ENCODE results near the gene AUTS2. TPM values are rescaled to one million over a fixed set of nuclear protein-coding genes. Genes with fewer than 3 reads are reported as not detected.
A peak's percentile ranks its signal among the peaks of the same experiment; 100 is the strongest.

Gene AUTS2
- total RNA-seq, 2 donors from 2014 or later, result 0.53 to 2.2 TPM

DNA sequence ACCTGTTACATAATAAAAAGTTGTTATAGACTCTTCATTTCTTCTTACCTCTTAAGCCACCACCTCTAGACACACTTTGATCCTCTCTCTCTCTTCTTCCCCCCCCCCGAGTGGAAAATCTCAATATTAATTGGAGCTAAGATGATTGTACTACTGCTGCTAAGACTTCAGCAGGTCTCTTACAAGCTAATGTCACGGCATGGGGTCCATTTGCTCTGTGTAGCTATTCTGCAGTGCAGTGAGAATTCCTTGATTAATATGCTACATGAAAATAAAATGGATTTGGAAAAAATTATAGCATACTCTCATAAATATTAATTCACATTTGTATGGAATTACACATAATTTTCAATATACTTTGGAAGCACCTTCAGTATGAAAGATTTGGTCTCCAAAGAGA, 297.2 kb downstream of the AUTS2 start:
- Mint-ChIP-seq H3K9me3 (peaks cover 0 to 7% of the 10 kb centered on the region in 2 donors), H3K36me3 (peaks cover 0 to 5% of the 10 kb centered on the region in 2 donors), H3K27ac (no peak overlapping the region)
- DNase-seq (ENCODE audit: low spot score in 2 of 2) (no peak), ATAC-seq (no peak)

DNA sequence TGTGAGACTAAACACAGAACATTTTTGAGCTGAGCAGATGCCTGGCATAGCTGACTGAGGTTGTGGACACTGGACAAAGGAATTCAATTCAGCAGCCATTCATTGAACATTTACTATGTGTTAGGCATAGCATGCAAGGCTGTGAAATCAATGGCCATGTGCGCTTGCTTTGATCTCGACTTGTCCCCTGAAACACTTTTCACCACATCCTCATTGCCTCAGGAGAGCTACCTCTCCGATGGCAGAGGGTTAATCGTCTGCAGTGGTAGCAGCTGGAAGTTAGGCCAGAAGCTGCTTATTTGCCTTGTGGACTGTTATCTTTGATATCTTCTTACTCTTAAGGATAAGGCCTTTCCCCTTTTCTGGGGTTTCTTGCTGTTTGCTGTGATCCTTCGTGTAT, 297.8 kb downstream of the AUTS2 start:
- ATAC-seq, result no peak
- no peak overlapping the region for H3K27ac Mint-ChIP-seq
- no peak for DNase-seq (ENCODE audit: low spot score in 2 of 2)
- peaks cover 0 to 7% of the 10 kb centered on the region in 2 donors for H3K9me3 Mint-ChIP-seq
- peaks cover 0 to 5% of the 10 kb centered on the region in 2 donors for H3K36me3 Mint-ChIP-seq

DNA sequence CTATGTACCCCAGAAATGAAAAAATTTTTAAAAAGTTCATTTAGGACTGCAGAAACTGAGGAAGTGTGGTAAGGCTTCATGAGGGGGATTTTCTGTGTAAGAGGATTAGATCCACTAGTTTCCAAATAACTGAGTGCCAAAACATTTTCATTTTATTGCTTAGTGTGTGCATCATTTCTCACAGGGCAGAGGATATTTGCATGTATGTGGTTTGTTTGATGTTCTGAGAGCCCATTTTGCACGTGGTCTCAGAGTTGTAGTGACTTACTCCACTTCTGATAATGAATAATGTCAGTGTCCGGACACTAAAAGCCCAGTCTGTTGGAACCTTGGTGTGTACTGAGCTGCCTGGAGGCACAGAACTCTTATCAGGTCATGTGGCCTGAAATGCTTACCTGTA, 299.9 kb downstream of the AUTS2 start:
- no peak overlapping the region for H3K27ac Mint-ChIP-seq
- peaks cover 0 to 5% of the 10 kb centered on the region in 2 donors for H3K36me3 Mint-ChIP-seq
- DNase-seq (ENCODE audit: low spot score in 2 of 2) (no peak), ATAC-seq (no peak)
- H3K9me3 Mint-ChIP-seq, result peaks cover 0 to 7% of the 10 kb centered on the region in 2 donors

DNA sequence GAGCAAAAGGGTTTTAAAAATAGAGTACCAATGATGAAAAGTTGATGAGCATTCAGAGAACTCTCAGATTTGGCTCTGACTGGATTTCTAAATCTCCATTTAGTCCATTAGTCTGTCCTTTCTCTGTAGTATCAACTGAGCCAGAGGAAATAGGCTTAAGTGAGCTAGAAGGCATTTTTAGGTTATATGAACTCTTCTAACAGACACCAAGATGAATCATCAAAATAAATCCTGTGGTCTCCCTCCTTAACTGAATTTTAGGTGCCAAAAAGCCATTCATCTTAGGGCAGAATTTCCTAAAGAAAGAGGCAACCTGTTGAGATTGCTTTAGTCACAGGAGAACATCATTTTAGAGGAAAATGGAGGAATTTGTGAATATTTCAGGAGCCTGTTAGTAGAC, 305.1 kb downstream of the AUTS2 start:
- H3K9me3 Mint-ChIP-seq, result no peaks in the 10 kb centered on the region
- ATAC-seq (no peak), DNase-seq (ENCODE audit: low spot score in 2 of 2) (no peak)
- H3K36me3 Mint-ChIP-seq, result no peaks in the 10 kb centered on the region
- no peak overlapping the region for H3K27ac Mint-ChIP-seq

DNA sequence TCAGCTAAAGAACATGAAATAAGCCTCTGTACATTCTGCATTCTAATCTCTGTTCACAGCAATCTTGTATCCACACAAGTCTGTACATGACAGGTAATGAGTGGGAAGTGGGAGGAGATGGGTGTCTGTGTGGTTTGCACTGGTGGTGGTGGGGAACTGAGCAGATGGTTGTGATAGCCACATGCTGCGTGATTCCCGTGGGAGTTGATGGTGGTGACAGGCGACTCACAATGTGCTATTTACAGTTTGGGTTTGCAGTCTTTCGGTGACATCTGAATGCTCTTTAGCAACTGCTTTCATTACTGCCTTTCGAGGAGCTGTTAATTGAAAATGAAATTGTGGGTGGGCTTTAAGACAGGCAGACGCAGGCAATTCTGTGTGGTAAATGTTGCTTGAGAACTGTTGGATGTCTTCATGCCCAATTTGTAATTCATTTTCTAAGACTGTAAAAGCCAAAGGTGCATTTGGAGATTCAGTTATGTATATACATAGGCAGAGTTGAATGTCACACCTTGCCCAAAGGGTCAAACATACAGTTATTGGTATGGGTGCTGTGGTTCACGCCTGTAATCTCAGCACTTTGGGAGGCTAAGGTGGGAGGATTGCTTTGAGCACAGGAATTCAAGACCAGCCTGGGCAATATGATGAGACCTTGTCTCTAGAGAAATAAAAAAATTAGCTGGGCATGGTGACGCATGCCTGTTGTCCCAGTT, 308.2 kb downstream of the AUTS2 start:
- DNase-seq (ENCODE audit: low spot score in 2 of 2) (no peak), ATAC-seq (peak in 1 of 2 donors; percentile 14)
- Mint-ChIP-seq H3K9me3 (peaks cover 4 to 5% of the 10 kb centered on the region in 2 donors), H3K36me3 (peaks cover 0 to 5% of the 10 kb centered on the region in 2 donors), H3K27ac (no peak overlapping the region)

DNA sequence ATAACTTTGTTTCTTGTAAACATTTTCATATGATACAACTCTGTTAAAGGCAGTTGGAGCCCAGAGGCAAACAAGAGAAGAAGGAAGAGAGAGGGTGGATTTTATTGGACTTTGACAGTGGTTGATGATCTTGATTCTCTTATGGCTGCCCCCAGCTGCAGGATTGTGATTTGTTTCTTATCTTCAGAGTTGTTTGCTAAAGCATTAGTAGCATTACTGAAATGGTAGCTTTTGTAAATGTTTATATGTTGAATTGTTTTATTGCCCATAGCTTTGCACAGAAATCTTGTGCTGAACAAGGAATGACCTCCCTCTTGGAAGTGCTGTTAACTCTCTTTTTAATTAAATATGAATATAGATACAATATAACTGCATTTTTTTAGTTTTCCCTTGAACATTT, 309.4 kb downstream of the AUTS2 start:
- Mint-ChIP-seq H3K36me3 (peaks cover 0 to 8% of the 10 kb centered on the region in 2 donors), H3K27ac (no peak overlapping the region), H3K9me3 (peaks cover 7 to 8% of the 10 kb centered on the region in 2 donors)
- ATAC-seq, result no peak
- no peak for DNase-seq (ENCODE audit: low spot score in 2 of 2)

DNA sequence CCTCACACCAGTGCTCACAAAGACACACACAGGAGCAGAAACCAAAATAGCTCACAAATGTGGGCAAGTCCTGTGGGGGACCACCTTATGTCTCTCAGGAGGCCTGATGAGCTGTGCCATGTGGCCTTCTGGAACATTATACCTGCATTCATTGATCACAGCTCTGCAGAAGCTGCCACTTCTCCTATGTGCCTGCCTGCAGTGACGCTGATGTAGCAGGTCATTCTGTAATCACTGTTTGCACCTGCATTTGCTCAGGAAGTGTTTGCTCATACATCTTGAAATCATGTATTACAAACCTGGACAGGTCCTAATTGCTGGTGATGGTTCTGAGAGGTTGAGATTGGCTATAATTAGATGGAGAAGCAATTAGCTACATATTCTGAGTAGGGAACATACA, 310.2 kb downstream of the AUTS2 start:
- no peak for ATAC-seq
- peaks cover 8 to 14% of the 10 kb centered on the region in 2 donors for H3K9me3 Mint-ChIP-seq
- DNase-seq (ENCODE audit: low spot score in 2 of 2), result no peak
- H3K27ac Mint-ChIP-seq, result no peak overlapping the region
- peaks cover 0 to 10% of the 10 kb centered on the region in 2 donors for H3K36me3 Mint-ChIP-seq

DNA sequence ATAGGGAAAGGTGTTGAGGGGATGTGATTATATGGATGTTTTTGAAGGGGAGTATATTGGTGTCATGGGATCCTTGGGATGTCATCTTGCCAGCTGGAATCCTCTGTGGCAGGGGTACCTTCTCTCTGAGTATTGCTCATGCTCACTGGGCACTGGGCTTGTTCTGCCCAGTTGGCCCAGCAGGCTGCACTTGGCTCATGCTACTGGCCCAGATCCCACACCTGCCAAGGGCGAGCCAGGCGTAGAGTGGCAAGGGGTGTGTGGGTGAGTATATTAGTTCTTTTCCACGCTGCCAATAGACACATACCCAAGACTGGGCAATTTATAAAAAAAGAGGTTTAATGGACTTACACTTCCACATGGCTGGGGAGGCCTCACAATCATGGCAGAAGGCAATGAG, 311.9 kb downstream of the AUTS2 start:
- DNase-seq (ENCODE audit: low spot score in 2 of 2), result no peak
- H3K9me3 Mint-ChIP-seq, result peaks cover 8 to 14% of the 10 kb centered on the region in 2 donors
- peaks cover 0 to 10% of the 10 kb centered on the region in 2 donors for H3K36me3 Mint-ChIP-seq
- no peak for ATAC-seq
- H3K27ac Mint-ChIP-seq, result no peak overlapping the region

DNA sequence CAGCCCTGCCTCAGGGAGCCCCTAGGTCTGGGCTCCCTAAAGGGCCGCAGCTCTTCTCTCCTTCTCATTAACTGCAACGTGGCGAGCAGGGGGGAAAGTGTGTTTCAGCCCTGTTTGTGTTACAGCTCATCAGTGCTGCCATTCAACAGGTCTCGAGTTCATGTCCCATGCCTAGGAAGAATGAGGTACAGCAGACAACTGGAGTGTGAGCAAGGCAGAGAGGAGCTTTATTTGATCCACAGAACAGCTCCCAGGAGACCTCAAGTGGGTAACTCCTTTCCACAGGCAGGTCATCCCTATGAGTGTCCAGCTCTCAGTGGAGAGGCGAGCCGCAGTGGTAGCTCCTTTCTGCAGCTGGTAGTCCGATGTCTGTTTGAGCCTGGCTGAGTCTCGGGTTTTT, 313.1 kb downstream of the AUTS2 start:
- no peak overlapping the region for H3K27ac Mint-ChIP-seq
- DNase-seq (ENCODE audit: low spot score in 2 of 2), result no peak
- peaks cover 8 to 14% of the 10 kb centered on the region in 2 donors for H3K9me3 Mint-ChIP-seq
- ATAC-seq, result no peak
- peaks cover 0 to 10% of the 10 kb centered on the region in 2 donors for H3K36me3 Mint-ChIP-seq

DNA sequence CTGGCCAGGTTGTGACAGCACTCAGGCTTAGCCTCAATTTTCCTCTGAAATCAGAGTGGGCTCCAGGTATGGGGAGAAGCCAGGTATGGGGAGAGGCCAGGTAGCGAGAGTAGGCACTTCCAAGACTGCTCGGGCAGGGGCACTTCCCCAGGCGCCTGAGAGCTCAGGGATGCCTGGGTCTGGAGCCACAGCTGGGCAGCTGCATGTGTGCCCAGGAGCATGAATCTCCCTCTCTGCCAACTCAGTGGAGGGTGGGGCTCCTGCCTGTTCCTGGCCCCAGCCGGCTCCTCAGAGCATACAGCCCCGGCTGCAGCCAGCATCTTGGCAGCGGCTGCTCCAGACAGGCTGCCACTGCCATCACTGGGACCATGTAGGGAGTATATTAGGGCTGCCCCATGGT, 313.9 kb downstream of the AUTS2 start:
- Mint-ChIP-seq H3K27ac (no peak overlapping the region), H3K9me3 (peaks cover 8 to 15% of the 10 kb centered on the region in 2 donors), H3K36me3 (peaks cover 0 to 10% of the 10 kb centered on the region in 2 donors)
- DNase-seq (ENCODE audit: low spot score in 2 of 2) (no peak), ATAC-seq (no peak)

DNA sequence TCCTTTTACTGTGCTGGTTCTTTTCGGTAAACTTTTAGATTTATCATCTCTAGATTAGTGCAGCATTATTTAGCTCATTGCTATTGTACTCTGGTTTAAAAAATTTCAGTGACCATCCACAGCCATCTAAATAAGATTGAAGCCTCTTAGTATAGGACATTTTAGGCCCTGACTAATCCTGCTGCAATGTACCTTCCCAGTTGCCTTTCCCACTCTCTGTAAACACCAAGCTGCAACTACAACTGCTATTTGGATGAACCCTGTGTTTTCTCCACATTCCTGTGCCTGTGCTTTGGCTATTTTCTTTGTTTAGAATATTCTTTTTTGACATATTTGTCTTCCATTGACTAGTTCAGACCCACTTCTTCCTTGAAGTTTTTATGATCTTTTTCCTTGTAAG, 314.6 kb downstream of the AUTS2 start:
- DNase-seq (ENCODE audit: low spot score in 2 of 2), result no peak
- Mint-ChIP-seq H3K27ac (no peak overlapping the region), H3K36me3 (peaks cover 0 to 10% of the 10 kb centered on the region in 2 donors)

DNA sequence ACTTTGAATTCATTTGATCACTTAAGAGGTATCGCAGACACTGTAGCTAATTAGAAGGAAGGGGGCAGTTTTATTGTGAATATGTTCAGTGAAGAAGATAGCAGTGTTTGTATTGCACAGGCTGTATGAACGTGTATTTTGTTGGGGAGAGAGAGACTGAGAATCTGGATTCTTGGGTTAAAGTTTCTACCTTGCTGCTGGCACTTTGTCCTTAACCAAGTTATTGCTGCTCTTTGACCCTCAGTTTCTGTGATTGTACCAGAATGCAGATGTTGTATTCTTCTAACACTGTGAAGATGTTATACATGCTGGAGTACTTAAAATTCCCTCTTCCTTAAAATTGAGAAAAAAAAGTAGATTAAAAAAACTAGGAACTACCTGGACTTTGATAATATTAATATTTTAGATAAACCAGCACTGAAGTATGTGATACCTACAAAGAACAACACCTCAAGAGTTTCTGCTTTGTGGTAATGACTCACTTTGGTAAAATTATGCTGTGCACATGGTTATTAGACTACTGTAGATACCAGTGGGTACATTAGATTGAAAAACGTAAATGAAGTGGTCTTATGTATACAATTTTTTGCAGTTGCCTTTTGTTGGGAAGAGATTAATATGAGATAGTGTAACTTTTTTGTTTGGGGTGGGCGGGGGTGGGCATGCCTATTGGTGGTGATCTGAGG, 321.3 kb downstream of the AUTS2 start:
- H3K36me3 Mint-ChIP-seq, result no peaks in the 10 kb centered on the region
- ATAC-seq (no peak), DNase-seq (ENCODE audit: low spot score in 2 of 2) (no peak)
- H3K27ac Mint-ChIP-seq, result no peak overlapping the region
- peaks cover 0 to 7% of the 10 kb centered on the region in 2 donors for H3K9me3 Mint-ChIP-seq

More for the DNA sequence above, 314.6 kb downstream of the AUTS2 start:
- ATAC-seq, result no peak
- peaks cover 8 to 19% of the 10 kb centered on the region in 2 donors for H3K9me3 Mint-ChIP-seq

DNA sequence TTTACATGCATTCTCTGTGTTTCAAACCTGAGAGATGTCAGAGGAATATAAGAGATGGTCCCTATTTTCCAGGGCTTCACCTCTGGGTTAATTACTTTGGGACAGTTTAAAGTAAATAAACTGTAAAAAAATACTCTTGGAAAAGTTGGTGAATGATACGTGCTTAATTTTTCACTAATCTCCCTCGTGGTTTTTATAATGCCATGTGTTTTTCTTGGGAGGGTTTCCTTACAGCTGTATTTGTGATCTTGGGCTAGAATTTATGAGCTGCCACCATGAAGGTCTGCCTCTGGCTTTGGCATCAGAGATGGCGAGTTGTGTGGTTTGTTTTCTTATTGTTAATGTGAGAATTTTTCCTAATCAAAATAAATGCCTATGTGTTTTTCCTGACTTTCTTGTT, 322.5 kb downstream of the AUTS2 start:
- peaks cover 7% of the 10 kb centered on the region in 2 donors for H3K9me3 Mint-ChIP-seq
- no peaks in the 10 kb centered on the region for H3K36me3 Mint-ChIP-seq
- ATAC-seq, result no peak
- no peak for DNase-seq (ENCODE audit: low spot score in 2 of 2)
- H3K27ac Mint-ChIP-seq, result no peak overlapping the region

DNA sequence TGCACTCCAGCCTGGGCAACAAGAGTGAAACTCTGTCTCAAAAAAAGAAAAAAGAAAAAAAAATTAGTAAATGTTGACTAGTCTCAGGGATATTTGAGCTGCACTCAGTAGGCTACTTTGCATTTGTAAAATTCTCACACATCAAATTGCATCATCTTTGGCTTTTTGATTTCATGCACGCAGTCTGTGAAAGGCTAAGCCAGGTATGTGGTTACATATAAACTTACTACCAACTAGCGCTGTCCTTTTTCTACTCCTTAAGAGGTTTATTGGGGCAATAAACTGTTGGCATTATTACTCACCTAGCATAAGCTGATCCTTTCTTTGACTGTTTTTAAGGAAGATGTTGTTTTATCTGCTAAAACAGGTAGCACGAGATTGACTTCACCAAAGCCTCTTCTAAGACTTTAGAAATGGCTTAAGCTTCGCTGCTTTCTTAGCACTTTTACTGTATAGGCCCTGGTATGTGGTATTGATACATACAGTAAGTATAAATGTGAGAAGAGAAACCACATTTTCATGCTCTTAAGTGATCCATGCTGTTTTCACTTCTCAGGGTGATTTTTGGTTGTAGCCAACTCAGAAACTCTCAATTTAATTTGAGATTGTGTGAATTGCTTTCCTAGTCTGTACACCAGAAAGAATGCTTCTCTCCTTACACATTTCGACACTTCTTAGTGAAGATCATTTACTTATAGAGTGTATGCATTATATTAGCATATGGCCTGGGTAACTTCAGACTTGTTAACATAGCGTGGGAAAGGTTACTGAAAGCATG, 323.9 kb downstream of the AUTS2 start:
- DNase-seq (ENCODE audit: low spot score in 2 of 2) (no peak), ATAC-seq (no peak)
- Mint-ChIP-seq H3K27ac (no peak overlapping the region), H3K9me3 (peaks cover 7 to 10% of the 10 kb centered on the region in 2 donors), H3K36me3 (no peaks in the 10 kb centered on the region)

DNA sequence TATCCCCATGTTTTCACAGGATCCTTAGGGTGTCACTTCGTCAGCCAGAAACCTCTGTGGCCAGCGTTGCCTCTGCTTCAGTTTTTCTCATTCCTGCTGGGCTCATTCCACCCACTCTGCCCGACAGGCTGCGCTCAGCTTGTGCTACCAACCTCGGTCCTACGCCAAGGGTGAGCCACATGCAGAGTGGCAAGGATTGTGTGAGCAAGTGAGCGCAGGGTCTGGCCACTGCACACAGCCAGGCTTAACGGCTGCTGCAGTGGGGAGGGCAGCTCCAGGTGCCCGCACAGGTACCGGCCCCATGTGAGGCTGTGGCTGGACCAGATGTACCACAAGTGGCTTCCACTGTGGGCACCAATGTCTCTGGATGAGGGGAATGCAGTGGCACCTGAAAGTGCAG, 329.2 kb downstream of the AUTS2 start:
- Mint-ChIP-seq H3K27ac (no peak overlapping the region), H3K9me3 (peaks cover 8 to 12% of the 10 kb centered on the region in 2 donors), H3K36me3 (no peaks in the 10 kb centered on the region)
- DNase-seq (ENCODE audit: low spot score in 2 of 2), result no peak
- no peak for ATAC-seq

DNA sequence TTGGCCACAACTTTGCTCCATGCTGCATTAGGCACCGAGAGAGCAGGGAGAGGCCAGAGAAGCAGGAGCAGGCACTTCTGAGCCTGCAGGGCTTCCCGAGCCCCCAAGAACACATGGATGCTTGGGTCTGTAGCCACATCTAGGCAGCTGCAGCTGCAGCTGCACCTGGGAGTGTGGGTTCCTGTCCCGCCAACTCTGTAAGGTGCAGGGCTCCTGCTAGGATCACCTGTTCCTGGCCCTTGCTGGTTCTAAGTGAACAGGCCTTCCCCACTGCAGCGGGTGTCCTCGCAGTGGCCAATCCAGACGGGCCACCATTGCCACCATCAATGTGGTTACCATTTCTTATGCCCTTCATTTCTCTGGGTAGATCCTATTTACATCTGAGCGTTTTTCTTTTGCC, 330.3 kb downstream of the AUTS2 start:
- no peak for ATAC-seq
- no peaks in the 10 kb centered on the region for H3K36me3 Mint-ChIP-seq
- no peak for DNase-seq (ENCODE audit: low spot score in 2 of 2)
- peaks cover 8 to 12% of the 10 kb centered on the region in 2 donors for H3K9me3 Mint-ChIP-seq
- H3K27ac Mint-ChIP-seq, result no peak overlapping the region

DNA sequence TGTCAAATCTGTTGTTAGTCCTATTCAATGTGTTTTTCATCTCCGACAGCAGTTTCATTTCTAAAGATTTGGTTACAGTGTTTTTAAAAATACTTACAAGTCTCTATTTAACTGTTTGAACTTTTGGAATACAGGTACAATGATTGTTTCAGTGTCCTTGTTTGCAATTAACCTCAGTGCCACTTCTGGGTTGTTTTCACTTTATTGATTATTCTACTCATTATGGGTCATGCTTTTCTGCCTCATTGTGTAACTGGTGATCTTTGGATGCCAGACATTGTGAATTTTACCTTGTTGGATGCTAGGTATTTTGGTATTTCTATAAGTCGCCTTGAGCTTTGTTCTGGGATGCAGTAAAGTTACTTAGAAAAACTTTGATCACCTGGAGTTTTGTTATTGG, 331.3 kb downstream of the AUTS2 start:
- Mint-ChIP-seq H3K9me3 (peaks cover 8 to 12% of the 10 kb centered on the region in 2 donors), H3K36me3 (no peaks in the 10 kb centered on the region), H3K27ac (no peak overlapping the region)
- ATAC-seq, result no peak
- no peak for DNase-seq (ENCODE audit: low spot score in 2 of 2)

Data from activated naive CD4-positive, alpha-beta T cell treated with anti-CD3 and anti-CD28 coated beads, Interleukin-2, amount 50 U/mL, for 72 hours (primary cell).